ENCODE results near the gene PHF19. TPM values are rescaled to one million over a fixed set of nuclear protein-coding genes. Genes with fewer than 3 reads are reported as not detected.

Gene PHF19
- polyA plus RNA-seq, 2 of the 4 experiments (the other 2 are of a cell fraction), result 50.7 to 102 TPM

GRCh38 chr9:120870206-120870605 is 6.8 kb downstream of the PHF19 start:
- TF ChIP-seq CTCF (IDR thresholded peaks at IDR 0.05), result no peak
- no peak for TF ChIP-seq FOXS1 (CRISPR knock-in tag; IDR thresholded peaks at IDR 0.05)
- TF ChIP-seq FOSL2 (IDR thresholded peaks at IDR 0.05), result no peak
- TF ChIP-seq FOSL2 (CRISPR knock-in tag; IDR thresholded peaks at IDR 0.05), result no peak
- no peak for TF ChIP-seq EHF (CRISPR knock-in tag; IDR thresholded peaks at IDR 0.05)
- no peak for TF ChIP-seq SREBF2 (IDR thresholded peaks at IDR 0.05)
- TF ChIP-seq HOXB13 (CRISPR knock-in tag; IDR thresholded peaks at IDR 0.05; ENCODE audit: low read depth), result no peak
- TF ChIP-seq CHD2 (IDR thresholded peaks at IDR 0.05; ENCODE audit: low read length, partially characterized antibody), result no peak
- no peak for TF ChIP-seq RCOR1 (IDR thresholded peaks at IDR 0.05; ENCODE audit: low read depth, low read length)
- no peak for TF ChIP-seq HMGXB4 (CRISPR knock-in tag; IDR thresholded peaks at IDR 0.05; ENCODE audit: borderline replicate concordance)
- TF ChIP-seq ZNF302 (CRISPR knock-in tag; IDR thresholded peaks at IDR 0.05), result no peak
- TF ChIP-seq CHD4 (IDR thresholded peaks at IDR 0.05; ENCODE audit: borderline replicate concordance), result no peak
- no peak for TF ChIP-seq BHLHE40 (IDR thresholded peaks at IDR 0.05; ENCODE audit: low read depth, low read length)
- WGBS (ENCODE audit: missing lambda C conversion rate), result 92% methylated on average over 9 of the region's 9 CpGs
- FAIRE-seq (no peak), DNase-seq (ENCODE audit: low read depth in 1 of 2, low spot score in 1 of 2) (no peak), ATAC-seq (no peak)
- ChIA-PET CTCF (interaction anchor here (1.0 to 3.6 kb wide), 12 partner anchors 12 to 116 kb away, joined by 3 to 18 read pairs (median 5); no protein-coding TSS in a partner anchor), POLR2A (interaction anchor here (2.4 kb wide), 1 partner anchor 77 kb away, joined by 17 read pairs; the partner anchor contains the start of gene FBXW2)
- Histone ChIP-seq H3K4me2 (no peak overlapping the region), H3K4me3 (no peak overlapping the region), H3K27ac (peak overlapping the region in 1 of 2 experiments; percentile 89; a peak in 2 of 6 replicates), H3K4me1 (peaks cover 42% of the 10 kb centered on the region), H3K9me3 (no peaks in the 10 kb centered on the region)

GRCh38 chr9:120869726-120870125 is 7.3 kb downstream of the PHF19 start:
- no peak for TF ChIP-seq CTCF (IDR thresholded peaks at IDR 0.05)
- TF ChIP-seq MAFK (IDR thresholded peaks at IDR 0.05; ENCODE audit: partially characterized antibody), result peak; percentile 63
- Histone ChIP-seq H3K9me3 (no peaks in the 10 kb centered on the region), H3K4me2 (peak overlapping the region; percentile 92), H3K4me1 (peaks cover 37% of the 10 kb centered on the region), H3K27ac (peak overlapping the region; percentile 75 to 89; a peak in 4 of 6 replicates), H3K4me3 (no peak overlapping the region)
- 94% methylated on average over 10 of the region's 10 CpGs for WGBS (ENCODE audit: missing lambda C conversion rate)
- ATAC-seq (no peak), DNase-seq (ENCODE audit: low read depth in 1 of 2, low spot score in 1 of 2) (no peak), FAIRE-seq (no peak)
- ChIA-PET CTCF (interaction anchor here (0.9 to 3.6 kb wide), 16 partner anchors 12 to 186 kb away, joined by 3 to 18 read pairs (median 4); no protein-coding TSS in a partner anchor), POLR2A (interaction anchor here (2.4 kb wide), 1 partner anchor 76 kb away, joined by 17 read pairs; the partner anchor contains the start of gene FBXW2)

DNA sequence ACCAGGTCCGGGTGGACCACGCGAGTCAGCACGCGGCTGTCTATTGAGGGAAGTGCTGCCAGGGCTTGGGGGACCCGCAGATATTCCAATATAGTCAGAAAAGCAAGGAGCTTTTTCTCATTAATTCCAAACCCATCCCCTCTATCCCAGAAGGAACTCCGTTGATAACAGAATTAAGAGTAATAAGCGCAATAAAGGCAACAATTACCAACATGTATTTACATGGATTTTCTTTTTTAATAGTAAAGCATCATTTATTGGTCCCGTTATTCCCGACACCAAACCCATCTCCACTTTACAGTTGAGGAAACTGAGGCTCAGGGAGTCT is 7.7 kb downstream of the PHF19 start:
- peak overlapping the region; percentile 75 to 89 for H3K27ac ChIP-seq
- FAIRE-seq (no peak), ATAC-seq (no peak), DNase-seq (ENCODE audit: low read depth in 1 of 2, low spot score in 1 of 2) (no peak)
- peak overlapping the region; percentile 92 for H3K4me2 ChIP-seq
- 32% methylated on average over 10 of the region's 10 CpGs for WGBS (ENCODE audit: missing lambda C conversion rate)
- ChIA-PET CTCF (interaction anchor here (0.9 to 3.6 kb wide), 15 partner anchors 11 to 191 kb away, joined by 3 to 18 read pairs (median 4); no protein-coding TSS in a partner anchor), POLR2A (interaction anchor here (2.4 kb wide), 1 partner anchor 76 kb away, joined by 17 read pairs; the partner anchor contains the start of gene FBXW2)
- peak overlapping the region; percentile 38 for H3K4me3 ChIP-seq
- H3K4me1 ChIP-seq, result peaks cover 33% of the 10 kb centered on the region
- TF ChIP-seq ZC3H11A (IDR thresholded peaks at IDR 0.05) (no peak), JUN (IDR thresholded peaks at IDR 0.05) (no peak), HOXB13 (CRISPR knock-in tag; IDR thresholded peaks at IDR 0.05; ENCODE audit: low read depth) (no peak), HOXB5 (CRISPR knock-in tag; IDR thresholded peaks at IDR 0.05) (no peak), FOXS1 (CRISPR knock-in tag; IDR thresholded peaks at IDR 0.05) (no peak), CEBPB (IDR thresholded peaks at IDR 0.05) (no peak), NPAS2 (CRISPR knock-in tag; IDR thresholded peaks at IDR 0.05; ENCODE audit: borderline replicate concordance) (no peak), CHD2 (IDR thresholded peaks at IDR 0.05; ENCODE audit: low read length, partially characterized antibody) (no peak)
- TF ChIP-seq, protein P1, sequence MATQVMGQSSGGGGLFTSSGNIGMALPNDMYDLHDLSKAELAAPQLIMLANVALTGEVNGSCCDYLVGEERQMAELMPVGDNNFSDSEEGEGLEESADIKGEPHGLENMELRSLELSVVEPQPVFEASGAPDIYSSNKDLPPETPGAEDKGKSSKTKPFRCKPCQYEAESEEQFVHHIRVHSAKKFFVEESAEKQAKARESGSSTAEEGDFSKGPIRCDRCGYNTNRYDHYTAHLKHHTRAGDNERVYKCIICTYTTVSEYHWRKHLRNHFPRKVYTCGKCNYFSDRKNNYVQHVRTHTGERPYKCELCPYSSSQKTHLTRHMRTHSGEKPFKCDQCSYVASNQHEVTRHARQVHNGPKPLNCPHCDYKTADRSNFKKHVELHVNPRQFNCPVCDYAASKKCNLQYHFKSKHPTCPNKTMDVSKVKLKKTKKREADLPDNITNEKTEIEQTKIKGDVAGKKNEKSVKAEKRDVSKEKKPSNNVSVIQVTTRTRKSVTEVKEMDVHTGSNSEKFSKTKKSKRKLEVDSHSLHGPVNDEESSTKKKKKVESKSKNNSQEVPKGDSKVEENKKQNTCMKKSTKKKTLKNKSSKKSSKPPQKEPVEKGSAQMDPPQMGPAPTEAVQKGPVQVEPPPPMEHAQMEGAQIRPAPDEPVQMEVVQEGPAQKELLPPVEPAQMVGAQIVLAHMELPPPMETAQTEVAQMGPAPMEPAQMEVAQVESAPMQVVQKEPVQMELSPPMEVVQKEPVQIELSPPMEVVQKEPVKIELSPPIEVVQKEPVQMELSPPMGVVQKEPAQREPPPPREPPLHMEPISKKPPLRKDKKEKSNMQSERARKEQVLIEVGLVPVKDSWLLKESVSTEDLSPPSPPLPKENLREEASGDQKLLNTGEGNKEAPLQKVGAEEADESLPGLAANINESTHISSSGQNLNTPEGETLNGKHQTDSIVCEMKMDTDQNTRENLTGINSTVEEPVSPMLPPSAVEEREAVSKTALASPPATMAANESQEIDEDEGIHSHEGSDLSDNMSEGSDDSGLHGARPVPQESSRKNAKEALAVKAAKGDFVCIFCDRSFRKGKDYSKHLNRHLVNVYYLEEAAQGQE (IDR thresholded peaks at IDR 0.05), result no peak
- no peaks in the 10 kb centered on the region for H3K9me3 ChIP-seq
